HEK293T (cell line): ENCODE measurements around the gene OR5A2.

Experiments
- CTCF ChIA-PET: fragments of 350-600 bp; formaldehyde crosslinking; extraction: SDS; loops from one replicate; lab custom pipeline; 2021; ENCODE audit warnings: antibody characterized with exemption, inconsistent platforms; lab: Yijun Ruan, JAX
- POLR2A ChIA-PET: fragments of 350-600 bp; formaldehyde crosslinking; extraction: SDS; loops from one replicate; lab custom pipeline; 2020; ENCODE audit warnings: antibody characterized with exemption, inconsistent platforms; lab: Yijun Ruan, JAX
- DNase-seq: peaks from one replicate; pipeline ENCODE4 v3.0.0; 2012; ENCODE audit warnings: mixed read lengths; ENCODE audit errors: extremely low spot score
- ARNT ChIP-seq: fragments of 450-650 bp; IDR thresholded peaks from 2 replicates; pipeline ENCODE4 v1.6.1; 2017; ENCODE audit warnings: mild to moderate bottlenecking
- BHLHE40 ChIP-seq: fragments of 450-650 bp; IDR thresholded peaks from 2 replicates; pipeline ENCODE4 v1.6.1; 2016; ENCODE audit warnings: mild to moderate bottlenecking, moderate library complexity, borderline replicate concordance
- CTBP1 ChIP-seq: fragments of 450-650 bp; IDR thresholded peaks from 2 replicates; pipeline ENCODE4 v1.6.1; 2016; ENCODE audit warnings: borderline replicate concordance
- ELF4 ChIP-seq: fragments of 450-650 bp; IDR thresholded peaks from 2 replicates; pipeline ENCODE4 v1.6.1; 2017; ENCODE audit warnings: antibody characterized with exemption
- FOXA1 ChIP-seq: fragments of 450-650 bp; IDR thresholded peaks from 2 replicates; pipeline ENCODE4 v1.6.1; 2016; ENCODE audit warnings: mild to moderate bottlenecking
- FOXK2 ChIP-seq: fragments of 450-650 bp; IDR thresholded peaks from 2 replicates; pipeline ENCODE4 v1.6.1; 2016; ENCODE audit warnings: mild to moderate bottlenecking
- FOXM1 ChIP-seq: fragments of 450-650 bp; IDR thresholded peaks from 2 replicates; pipeline ENCODE4 v1.6.1; 2017; ENCODE audit warnings: mild to moderate bottlenecking, borderline replicate concordance
- HDGF ChIP-seq: fragments of 450-650 bp; IDR thresholded peaks from 2 replicates; pipeline ENCODE4 v1.6.1; 2017; ENCODE audit warnings: antibody characterized with exemption, borderline replicate concordance
- L3MBTL2 ChIP-seq: fragments of 450-650 bp; conservative IDR thresholded peaks from 2 replicates; pipeline ENCODE4 v1.6.1; 2016; ENCODE audit warnings: mild to moderate bottlenecking
- LEF1 ChIP-seq: fragments of 450-650 bp; IDR thresholded peaks from 2 replicates; pipeline ENCODE4 v1.6.1; 2017; ENCODE audit warnings: mild to moderate bottlenecking, borderline replicate concordance
- NFRKB ChIP-seq: fragments of 450-650 bp; IDR thresholded peaks from 2 replicates; pipeline ENCODE4 v1.6.1; 2016; ENCODE audit warnings: mild to moderate bottlenecking, moderate library complexity
- PKNOX1 ChIP-seq: fragments of 450-650 bp; IDR thresholded peaks from 2 replicates; pipeline ENCODE4 v1.6.1; 2016
- SP1 ChIP-seq: fragments of 450-650 bp; IDR thresholded peaks from 2 replicates; pipeline ENCODE4 v1.6.1; 2017
- SUZ12 ChIP-seq: fragments of 450-650 bp; IDR thresholded peaks from 2 replicates; pipeline ENCODE4 v1.6.1; 2016; ENCODE audit warnings: mild to moderate bottlenecking
- TARDBP ChIP-seq: fragments of 450-650 bp; IDR thresholded peaks from 2 replicates; pipeline ENCODE4 v1.6.1; 2016
- ZNF384 ChIP-seq: fragments of 450-650 bp; IDR thresholded peaks from 2 replicates; pipeline ENCODE4 v1.6.1; 2016

The OR5A2 gene

GRCh38 chr11:59426361-59427067, at the start of gene OR5A2:
Gene OR5A2 (minus strand): TSS chr11:59426413. CDS start chr11:59422953, 3,460 bp downstream.
- no peak for DNase-seq
- CTCF ChIA-PET, result no interaction called here
- POLR2A ChIA-PET, result no interaction called here
- TF ChIP-seq FOXM1 (no peak), ZNF384 (no peak), TARDBP (no peak), HDGF (no peak), SP1 (no peak), SUZ12 (no peak), NFRKB (no peak), FOXA1 (no peak), L3MBTL2 (no peak), ELF4 (no peak), FOXK2 (no peak), PKNOX1 (no peak), CTBP1 (no peak), BHLHE40 (no peak), LEF1 (no peak), ARNT (no peak)

GRCh38 chr11:59475176-59475575, 49.0 kb upstream of the OR5A2 start:
- DNase-seq, result no peak
- POLR2A ChIA-PET, result no interaction called here
- TF ChIP-seq NFRKB (no peak), SP1 (no peak), TARDBP (no peak), FOXM1 (no peak), FOXK2 (no peak), CTBP1 (no peak), FOXA1 (no peak), SUZ12 (no peak), L3MBTL2 (no peak), PKNOX1 (no peak), ARNT (no peak), HDGF (no peak), BHLHE40 (no peak), ELF4 (no peak), ZNF384 (no peak)
- CTCF ChIA-PET, result no interaction called here

- no peak for DNase-seq
- TF ChIP-seq FOXA1 (no peak), CTBP1 (no peak), HDGF (no peak), FOXM1 (no peak), L3MBTL2 (no peak), NFRKB (no peak), ARNT (no peak), SP1 (no peak), ZNF384 (no peak), ELF4 (no peak), LEF1 (no peak)
- ChIA-PET CTCF (no interaction called here), POLR2A (no interaction called here)
Measured at GRCh38 chr11:59473015-59473414, 46.8 kb upstream of the OR5A2 start, which contains the start of gene OR4D10. Gene OR4D10 (plus strand): TSS chr11:59473315. CDS start chr11:59477430, 4,115 bp downstream.

GRCh38 chr11:59463190-59463641, 37.0 kb upstream of the OR5A2 start:
- CTCF ChIA-PET, result no interaction called here
- POLR2A ChIA-PET, result no interaction called here
- no peak for TF ChIP-seq SP1
- no peak for TF ChIP-seq BHLHE40
- TF ChIP-seq FOXM1, result no peak
- no peak for TF ChIP-seq ELF4
- TF ChIP-seq ZNF384, result no peak
- no peak for TF ChIP-seq FOXA1
- no peak for TF ChIP-seq L3MBTL2
- no peak for TF ChIP-seq LEF1
- no peak for TF ChIP-seq NFRKB
- no peak for TF ChIP-seq SUZ12
- TF ChIP-seq ARNT, result no peak
- TF ChIP-seq CTBP1, result no peak
- no peak for TF ChIP-seq PKNOX1
- no peak for TF ChIP-seq HDGF
- no peak for TF ChIP-seq FOXK2
- TF ChIP-seq TARDBP, result no peak
- no peak for DNase-seq

- TF ChIP-seq CTBP1 (no peak), L3MBTL2 (no peak), SP1 (no peak), HDGF (no peak), TARDBP (no peak), FOXM1 (no peak), ZNF384 (no peak), ARNT (no peak), ELF4 (no peak), NFRKB (no peak), FOXK2 (no peak)
- no peak for DNase-seq
- POLR2A ChIA-PET, result no interaction called here
- CTCF ChIA-PET, result no interaction called here
Measured at GRCh38 chr11:59459916-59460315, 33.7 kb upstream of the OR5A2 start.

GRCh38 chr11:59456661-59457060, 30.4 kb upstream of the OR5A2 start, which contains the start of gene OR4D6:
Gene OR4D6 (plus strand): TSS chr11:59456961. CDS start chr11:59456961, 0 bp downstream.
- ChIA-PET CTCF (no interaction called here), POLR2A (no interaction called here)
- no peak for TF ChIP-seq FOXM1
- TF ChIP-seq ELF4, result no peak
- no peak for TF ChIP-seq HDGF
- TF ChIP-seq FOXK2, result no peak
- no peak for TF ChIP-seq NFRKB
- TF ChIP-seq ZNF384, result no peak
- TF ChIP-seq TARDBP, result no peak
- TF ChIP-seq LEF1, result no peak
- no peak for TF ChIP-seq CTBP1
- DNase-seq, result no peak
